ENCODE results near the gene KIF20B. TPM values are rescaled to one million over a fixed set of nuclear protein-coding genes. Genes with fewer than 3 reads are reported as not detected.

Gene KIF20B
- total RNA-seq, 1 donor = 25.8 TPM

- no peak overlapping the region for H3K4me3 ChIP-seq (ENCODE audit: low read depth, low read length)
- TF ChIP-seq, protein P1, sequence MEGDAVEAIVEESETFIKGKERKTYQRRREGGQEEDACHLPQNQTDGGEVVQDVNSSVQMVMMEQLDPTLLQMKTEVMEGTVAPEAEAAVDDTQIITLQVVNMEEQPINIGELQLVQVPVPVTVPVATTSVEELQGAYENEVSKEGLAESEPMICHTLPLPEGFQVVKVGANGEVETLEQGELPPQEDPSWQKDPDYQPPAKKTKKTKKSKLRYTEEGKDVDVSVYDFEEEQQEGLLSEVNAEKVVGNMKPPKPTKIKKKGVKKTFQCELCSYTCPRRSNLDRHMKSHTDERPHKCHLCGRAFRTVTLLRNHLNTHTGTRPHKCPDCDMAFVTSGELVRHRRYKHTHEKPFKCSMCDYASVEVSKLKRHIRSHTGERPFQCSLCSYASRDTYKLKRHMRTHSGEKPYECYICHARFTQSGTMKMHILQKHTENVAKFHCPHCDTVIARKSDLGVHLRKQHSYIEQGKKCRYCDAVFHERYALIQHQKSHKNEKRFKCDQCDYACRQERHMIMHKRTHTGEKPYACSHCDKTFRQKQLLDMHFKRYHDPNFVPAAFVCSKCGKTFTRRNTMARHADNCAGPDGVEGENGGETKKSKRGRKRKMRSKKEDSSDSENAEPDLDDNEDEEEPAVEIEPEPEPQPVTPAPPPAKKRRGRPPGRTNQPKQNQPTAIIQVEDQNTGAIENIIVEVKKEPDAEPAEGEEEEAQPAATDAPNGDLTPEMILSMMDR (IDR thresholded peaks at IDR 0.05; ENCODE audit: insufficient read depth, low read length) = no peak
- peak; percentile 40 for DNase-seq (ENCODE audit: low read depth)
Observed at GRCh38 chr10:89783406-89783805, 82.0 kb downstream of the KIF20B start.

DNA sequence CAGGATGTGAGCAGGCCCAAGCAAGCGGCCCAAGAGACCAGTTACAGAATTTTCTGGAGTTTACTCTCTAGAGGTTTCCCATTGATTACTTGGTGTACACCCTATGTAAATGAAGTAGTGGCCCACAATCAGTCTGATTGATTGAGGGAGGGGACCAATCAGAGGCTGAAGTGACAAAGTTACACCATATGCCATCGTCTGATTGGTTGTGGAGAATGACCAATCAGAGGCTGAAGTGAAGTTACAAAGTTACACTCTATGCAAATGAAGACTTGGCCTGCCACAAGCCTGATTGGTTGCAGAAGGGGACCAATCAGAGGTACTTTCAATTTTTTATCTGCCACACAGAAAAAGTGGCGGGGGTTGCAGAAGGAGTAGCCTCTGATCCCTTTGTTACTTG lies 83.7 kb downstream of the KIF20B start:
- DNase-seq (ENCODE audit: low read depth) = no peak
- TF ChIP-seq, protein P1 (IDR thresholded peaks at IDR 0.05; ENCODE audit: insufficient read depth, low read length) = no peak
- H3K4me3 ChIP-seq (ENCODE audit: low read depth, low read length) = no peak overlapping the region

DNA sequence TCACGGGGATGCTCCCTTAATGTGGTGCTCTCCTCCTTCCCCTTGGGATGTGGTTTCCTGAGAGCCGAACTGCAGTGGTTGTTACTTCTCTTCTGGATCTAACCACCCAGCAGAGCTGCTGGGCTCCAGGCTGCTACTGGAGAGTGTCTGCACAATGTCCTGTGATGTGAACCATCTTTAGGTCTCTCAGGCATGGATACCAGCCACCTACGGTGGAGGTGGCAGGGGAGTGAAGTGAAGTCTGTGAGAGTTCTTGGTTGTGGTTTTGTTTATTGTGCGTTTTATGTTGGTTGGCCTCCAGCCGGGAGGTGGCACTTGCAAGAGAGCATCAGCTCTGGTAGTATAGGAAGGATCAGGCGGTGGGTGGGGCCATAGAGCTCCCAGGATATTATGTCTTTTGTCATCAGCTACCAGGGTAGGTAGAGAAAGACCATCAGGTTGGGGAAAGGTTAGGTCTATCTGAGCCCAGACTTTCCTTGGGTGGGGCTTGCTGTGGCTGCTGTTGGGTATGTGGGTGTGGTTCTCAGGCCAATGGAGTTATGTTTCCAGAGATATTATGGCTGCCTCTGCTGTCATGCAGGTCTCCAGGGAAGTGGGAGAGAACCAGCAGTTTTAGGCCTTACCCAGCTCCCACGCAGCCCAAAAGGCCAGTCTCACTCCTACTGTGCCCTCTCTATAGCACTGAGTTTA lies 87.9 kb downstream of the KIF20B start:
- no peak for DNase-seq (ENCODE audit: low read depth)

GRCh38 chr10:89792187-89792586 lies 90.8 kb downstream of the KIF20B start:
- peak; percentile 4 for DNase-seq (ENCODE audit: low read depth)
- TF ChIP-seq, protein P1 (IDR thresholded peaks at IDR 0.05; ENCODE audit: insufficient read depth, low read length) = no peak

More for the DNA sequence above, 87.9 kb downstream of the KIF20B start:
- TF ChIP-seq, protein P1 (IDR thresholded peaks at IDR 0.05; ENCODE audit: insufficient read depth, low read length) = no peak
- H3K4me3 ChIP-seq (ENCODE audit: low read depth, low read length) = no peak overlapping the region

GRCh38 chr10:89793649-89794254 lies 92.4 kb downstream of the KIF20B start:
- TF ChIP-seq, protein P1 (IDR thresholded peaks at IDR 0.05; ENCODE audit: insufficient read depth, low read length) = peak; percentile 81
- H3K4me3 ChIP-seq (ENCODE audit: low read depth, low read length) = no peak overlapping the region
- DNase-seq (ENCODE audit: low read depth) = peak; percentile 86

More at GRCh38 chr10:89792187-89792586, 90.8 kb downstream of the KIF20B start:
- no peak overlapping the region for H3K4me3 ChIP-seq (ENCODE audit: low read depth, low read length)

DNA sequence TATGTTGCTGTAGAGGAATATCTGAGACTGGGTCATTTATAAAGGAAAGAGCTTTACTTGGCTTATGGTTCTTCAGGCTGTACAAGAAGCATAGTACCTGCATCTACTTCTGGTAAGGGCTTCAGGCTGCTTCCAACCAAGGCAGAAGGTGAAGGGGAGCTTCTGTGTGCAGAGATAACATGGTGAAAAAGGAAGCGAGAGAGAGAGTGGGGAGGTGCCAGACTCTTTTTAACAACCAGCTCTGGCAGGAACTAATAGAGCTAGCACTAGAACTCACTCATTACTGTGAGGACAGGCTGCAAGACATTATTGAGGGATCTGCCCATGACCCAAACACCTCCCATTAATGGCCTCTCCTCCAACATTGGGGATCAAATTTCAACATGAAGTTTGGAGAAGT lies 94.5 kb downstream of the KIF20B start:
- no peak overlapping the region for H3K4me3 ChIP-seq (ENCODE audit: low read depth, low read length)
- TF ChIP-seq, protein P1 (IDR thresholded peaks at IDR 0.05; ENCODE audit: insufficient read depth, low read length) = no peak
- DNase-seq (ENCODE audit: low read depth) = no peak
